Endothelial cell of umbilical vein (primary cell): Measurements from ENCODE around the gene B4GALNT3. TPM values are rescaled to one million over a fixed set of nuclear protein-coding genes. Genes with fewer than 3 reads are reported as not detected.

ENCODE experiments used
- BruUV-seq: library from RNA; stranded (reverse); fragments of 400-500 nt; replicated peaks from 2 replicates; lab custom pipeline; 2021; lab: Mats Ljungman, UMichigan
- CTCF ChIA-PET: fragments of 300-600, 350-600 bp; sonication (Branson Sonifier 250); formaldehyde crosslinking; loops from one replicate; lab custom pipeline; 2021; ENCODE audit warnings: antibody characterized with exemption, inconsistent platforms; lab: Charles Lee
- POLR2A ChIA-PET: fragments of 300-600, 350-600 bp; sonication (Branson Sonifier 250); formaldehyde crosslinking; loops from one replicate; lab custom pipeline; 2021; ENCODE audit warnings: antibody characterized with exemption, inconsistent platforms; lab: Charles Lee
- DNase-seq: peaks from one replicate; pipeline ENCODE4 v3.0.0-alpha.2; 2011; ENCODE audit warnings: low read depth, low spot score
- FAIRE-seq: peaks from 2 replicates; lab custom pipeline; 2011; peaks lifted over from hg19 to GRCh38; lab: Jason Lieb, UNC
- H2AFZ ChIP-seq: 2 replicates; pipeline ENCODE4 v1.6.0; 2012; ENCODE audit warnings: low read depth, low read length, control low read depth, inconsistent platforms
- H3K27ac ChIP-seq: 2 replicates; pipeline ENCODE4 v1.5.1; 2011; ENCODE audit warnings: low read depth, mild to moderate bottlenecking, control low read depth, low read length, moderate library complexity; ENCODE audit not compliant: insufficient read depth
- H3K27me3 ChIP-seq, 2 experiments: 2 replicates each; pipeline versions ENCODE4 v1.6.0 to v1.6.1; 2011; ENCODE audit warnings: low read length in 2 of 2, mixed read lengths in 1 of 2; ENCODE audit not compliant: control insufficient read depth in 2 of 2, insufficient read depth in 2 of 2
- H3K36me3 ChIP-seq, 2 experiments: 2 replicates in 1 of 2; 3 replicates in 1 of 2; pipeline ENCODE4 v1.5.1; 2011; ENCODE audit warnings: low read length in 2 of 2, mild to moderate bottlenecking in 1 of 2, moderate library complexity in 1 of 2; ENCODE audit not compliant: control insufficient read depth in 2 of 2, insufficient read depth in 2 of 2; ENCODE audit errors: extremely low read depth in 1 of 2
- H3K4me1 ChIP-seq: 3 replicates; pipeline ENCODE4 v1.5.1; 2011; ENCODE audit warnings: mild to moderate bottlenecking, low read length; ENCODE audit not compliant: control insufficient read depth, insufficient read depth; ENCODE audit errors: extremely low read depth
- H3K4me2 ChIP-seq: 2 replicates; pipeline ENCODE4 v1.6.1; 2011; ENCODE audit warnings: low read length, control low read depth, mixed read lengths; ENCODE audit not compliant: insufficient read depth
- H3K4me3 ChIP-seq, 3 experiments: fragments of 200-600 bp in 1 of 3; sonication (generic), shearing (Covaris generic) in 1 of 3; replicated peaks in 1 of 3; 2 replicates each; pipeline ENCODE4 v1.5.1; 2011 to 2016; ENCODE audit warnings: control low read depth in 3 of 3, low read length in 3 of 3, mild to moderate bottlenecking in 2 of 3, inconsistent platforms in 1 of 3, low read depth in 1 of 3, moderate library complexity in 1 of 3; ENCODE audit not compliant: insufficient read depth in 1 of 3
- H3K79me2 ChIP-seq: 2 replicates; pipeline ENCODE4 v1.6.0; 2012; ENCODE audit warnings: low read length, inconsistent platforms; ENCODE audit not compliant: control insufficient read depth, insufficient read depth
- H3K9ac ChIP-seq: replicated peaks from 2 replicates; pipeline ENCODE3; 2011; ENCODE audit warnings: low read length, control low read depth; ENCODE audit not compliant: insufficient read depth; ENCODE audit errors: extremely low read depth
- H3K9me1 ChIP-seq: replicated peaks from 3 replicates; pipeline ENCODE4 v1.6.0; 2011; ENCODE audit warnings: mild to moderate bottlenecking, low read length; ENCODE audit not compliant: control insufficient read depth, insufficient read depth; ENCODE audit errors: extremely low read depth
- H3K9me3 ChIP-seq: replicated peaks from 2 replicates; pipeline ENCODE4 v1.5.1; 2012; ENCODE audit warnings: low read length, inconsistent platforms; ENCODE audit not compliant: control insufficient read depth, insufficient read depth
- H4K20me1 ChIP-seq: replicated peaks from 2 replicates; pipeline ENCODE3; 2011; ENCODE audit warnings: mild to moderate bottlenecking, low read length; ENCODE audit not compliant: control insufficient read depth, insufficient read depth; ENCODE audit errors: extremely low read depth
- CTCF ChIP-seq, 2 donors: IDR thresholded peaks; 1 replicate in 1 of 2; 2 replicates in 1 of 2; pipeline ENCODE4 v1.5.1; 2011; ENCODE audit warnings: low read length in 2 of 2, mild to moderate bottlenecking in 2 of 2, moderate library complexity in 2 of 2, control low read depth in 1 of 2, inconsistent platforms in 1 of 2, low read depth in 1 of 2; ENCODE audit not compliant: insufficient read depth in 1 of 2; ENCODE audit errors: extremely low read depth in 1 of 2
- EZH2 ChIP-seq: IDR thresholded peaks from 2 replicates; pipeline ENCODE4 v1.6.1; 2012; ENCODE audit warnings: borderline replicate concordance, low read depth, mild to moderate bottlenecking, moderate library complexity, low read length, inconsistent platforms; ENCODE audit not compliant: severe bottlenecking
- FOS ChIP-seq: IDR thresholded peaks from 2 replicates; pipeline ENCODE4 v1.6.1; 2011; ENCODE audit warnings: mild to moderate bottlenecking, low read length, moderate library complexity, borderline replicate concordance; ENCODE audit not compliant: insufficient read depth
- GATA2 ChIP-seq: IDR thresholded peaks from 2 replicates; pipeline ENCODE4 v1.7.0; 2011; ENCODE audit warnings: low read depth, mild to moderate bottlenecking, moderate library complexity, mixed read lengths, low read length; ENCODE audit not compliant: insufficient read length, insufficient read depth
- JUN ChIP-seq: IDR thresholded peaks from 2 replicates; pipeline ENCODE4 v1.6.1; 2011; ENCODE audit warnings: borderline replicate concordance, low read depth; ENCODE audit not compliant: insufficient read length, insufficient read depth
- MYC ChIP-seq: IDR thresholded peaks from one replicate; pipeline ENCODE4 v1.6.1; 2011; ENCODE audit warnings: mild to moderate bottlenecking, low read depth, low read length
- POLR2A ChIP-seq: IDR thresholded peaks from 2 replicates; pipeline ENCODE4 v1.6.1; 2012; ENCODE audit warnings: low read depth, mild to moderate bottlenecking, control low read depth, low read length
- POLR2AphosphoS5 ChIP-seq: IDR thresholded peaks from 2 replicates; pipeline ENCODE4 v1.6.1; 2012; ENCODE audit warnings: low read depth, mild to moderate bottlenecking, control low read depth, low read length, moderate library complexity; ENCODE audit not compliant: insufficient read depth
- dilution Hi-C: fragments of 300-500 bp; cut with MboI; formaldehyde crosslinking; loops from one replicate; pipeline ENCODE4 v1.15.0; 2019; ENCODE audit warnings: low sequenced_read_pairs; ENCODE audit not compliant: extremely low pct_ligation_motif_present
- intact Hi-C: fragments of 100-400 bp; cut with micrococcal nuclease; formaldehyde crosslinking; loops from one replicate; pipeline ENCODE4 v1.10.0; 2022
- polyA plus RNA-seq, 4 experiments: library from polyadenylated mRNA; depleted of rRNA in 3 of 4; stranded (reverse) in 3 of 4; unstranded in 1 of 4; fragments of >200 nt; gene quantifications; 2 replicates each; pipeline versions ENCODE4 v1.2.1 to v1.2.3, GENCODE V29; 2011 to 2012; ENCODE audit warnings: missing spikeins in 1 of 4
- total RNA-seq: library from RNA; stranded (reverse); gene quantifications from 2 replicates; pipeline ENCODE4 v1.2.3, GENCODE V29; 2021
- TF ChIP-seq, protein P1 (sequence below): IDR thresholded peaks from 2 replicates; pipeline ENCODE4 v1.6.1; 2011; ENCODE audit not compliant: insufficient read depth, insufficient read length

The B4GALNT3 gene
- total and polyA plus RNA-seq, 2 donors (not counting 3 experiments of a cell fraction or from before 2014, with no cell fraction given) = 0.07 TPM; not detected in 1

DNA sequence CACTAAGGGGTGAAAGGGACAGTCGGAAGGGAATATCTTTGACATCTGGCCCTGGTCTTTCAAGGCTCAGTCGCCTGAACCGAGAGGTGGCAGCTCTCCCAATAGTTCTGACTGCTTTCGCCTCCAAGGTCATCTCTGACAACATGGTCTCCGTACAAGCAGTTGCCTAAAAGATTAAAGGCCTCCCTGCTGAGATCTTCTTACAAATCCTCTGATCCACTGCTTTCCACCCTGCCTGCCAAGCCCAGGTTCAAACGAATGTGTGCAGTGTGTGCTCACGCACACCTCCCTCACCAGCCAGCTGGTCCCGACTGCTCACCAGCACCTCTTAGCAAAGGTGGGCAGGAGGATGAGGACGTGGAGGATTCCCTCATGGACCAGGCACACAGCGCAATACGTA is 10.4 kb downstream of the B4GALNT3 start:
- Histone ChIP-seq H3K79me2 (no peaks in the 10 kb centered on the region), H3K9me1 (no peaks in the 10 kb centered on the region), H3K36me3 (no peaks in the 10 kb centered on the region), H3K4me2 (no peak overlapping the region), H3K4me1 (no peaks in the 10 kb centered on the region), H3K4me3 (no peak overlapping the region), H2AFZ (no peak overlapping the region), H3K9ac (no peak overlapping the region), H3K27ac (no peak overlapping the region), H3K9me3 (no peaks in the 10 kb centered on the region), H3K27me3 (peaks cover 18 to 19% of the 10 kb centered on the region in 2 experiments), H4K20me1 (no peaks in the 10 kb centered on the region)
- FAIRE-seq = no peak
- dilution Hi-C loops = no loop called here
- ChIA-PET CTCF (no interaction called here), POLR2A (no interaction called here)
- TF ChIP-seq FOS (no peak), JUN (no peak), POLR2AphosphoS5 (no peak)
- TF ChIP-seq, protein P1, sequence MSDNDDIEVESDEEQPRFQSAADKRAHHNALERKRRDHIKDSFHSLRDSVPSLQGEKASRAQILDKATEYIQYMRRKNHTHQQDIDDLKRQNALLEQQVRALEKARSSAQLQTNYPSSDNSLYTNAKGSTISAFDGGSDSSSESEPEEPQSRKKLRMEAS = no peak
- intact Hi-C loops = no loop called here
- BruUV-seq = no TSS peak
- DNase-seq = no peak

DNA sequence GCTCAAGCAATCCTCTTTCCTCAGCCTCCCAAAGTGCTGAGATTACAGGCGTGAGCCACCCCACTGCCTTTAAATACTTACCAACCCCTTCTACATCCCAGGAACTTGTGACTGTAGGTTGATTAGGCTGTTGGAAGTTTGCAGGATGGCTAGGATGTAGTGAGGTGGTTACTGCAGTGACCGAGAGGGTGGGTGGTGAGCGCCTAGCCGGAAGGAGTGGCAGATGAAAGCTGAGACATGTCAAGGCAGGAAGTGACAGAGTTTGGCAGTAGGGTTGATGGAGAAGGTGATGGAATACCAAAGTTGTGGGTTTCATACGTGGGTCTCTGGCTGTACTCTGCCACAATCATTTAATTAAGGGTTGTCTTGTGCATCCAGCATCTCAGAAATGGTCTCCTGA is 13.5 kb downstream of the B4GALNT3 start:
- no peak for DNase-seq
- no TSS peak for BruUV-seq
- Histone ChIP-seq H3K4me1 (no peaks in the 10 kb centered on the region), H3K4me3 (no peak overlapping the region), H3K4me2 (no peak overlapping the region), H4K20me1 (no peaks in the 10 kb centered on the region), H3K27ac (no peak overlapping the region), H3K27me3 (peaks cover 27 to 38% of the 10 kb centered on the region in 2 experiments), H3K9me3 (no peaks in the 10 kb centered on the region), H3K36me3 (no peaks in the 10 kb centered on the region), H3K9ac (no peak overlapping the region), H2AFZ (no peak overlapping the region), H3K9me1 (no peaks in the 10 kb centered on the region), H3K79me2 (no peaks in the 10 kb centered on the region)
- intact Hi-C loops = no loop called here
- TF ChIP-seq FOS (no peak), POLR2A (no peak), EZH2 (no peak), POLR2AphosphoS5 (no peak), CTCF (IDR thresholded peaks at IDR 0.05; ENCODE audit: extremely low read depth in 1 of 2, insufficient read depth in 1 of 2, low read depth in 1 of 2, low read length in 2 of 2) (no peak), GATA2 (no peak), MYC (no peak), JUN (no peak)
- TF ChIP-seq, protein P1 = no peak
- POLR2A ChIA-PET = no interaction called here
- no peak for FAIRE-seq
- dilution Hi-C loops = no loop called here
- CTCF ChIA-PET = interaction anchor here (0.6 kb wide), 1 partner anchor 32 kb away, joined by 4 read pairs; no protein-coding TSS in a partner anchor
